GM12878 (cell line): ENCODE measurements around the gene OR13C3. TPM values are rescaled to one million over a fixed set of nuclear protein-coding genes. Genes with fewer than 3 reads are reported as not detected.

Source experiments
- ATAC-seq: fragments of 200-7000 bp; cut with Tn5 transposase; 3 replicates; pipeline ENCODE4 v1.9.1; 2020; ENCODE audit warnings: mild to moderate bottlenecking, moderate library complexity
- BruUV-seq: library from RNA; stranded (reverse); fragments of 400-500 nt; replicated peaks from 2 replicates; lab custom pipeline; 2021; lab: Mats Ljungman, UMichigan
- CTCF ChIA-PET: fragments of 300-600 bp; sonication (Branson Sonifier 250); formaldehyde crosslinking; extraction: SDS; loops from one replicate; lab custom pipeline; 2021; ENCODE audit warnings: inconsistent platforms; lab: Yijun Ruan, JAX
- POLR2A ChIA-PET: fragments of 350-600 bp; formaldehyde crosslinking; extraction: SDS; loops from one replicate; lab custom pipeline; 2021; ENCODE audit warnings: inconsistent platforms; lab: Charles Lee
- RAD21 ChIA-PET: fragments of 300-600 bp; sonication (Branson Sonifier 250); formaldehyde crosslinking; loops from one replicate; lab custom pipeline; 2023; ENCODE audit warnings: antibody characterized with exemption; ENCODE audit not compliant: unreplicated experiment; lab: Charles Lee
- SMC1A ChIA-PET: fragments of 300-600 bp; sonication (Branson Sonifier 250); formaldehyde crosslinking; loops from one replicate; lab custom pipeline; 2023; ENCODE audit not compliant: unreplicated experiment, uncharacterized antibody; lab: Charles Lee
- DNase-seq: peaks from one replicate; pipeline ENCODE4 v3.0.0-alpha.2; 2011; ENCODE audit warnings: low read depth, low spot score
- FAIRE-seq: peaks from 3 replicates; lab custom pipeline; 2011; peaks lifted over from hg19 to GRCh38; lab: Jason Lieb, UNC
- H2AFZ ChIP-seq: 2 replicates; pipeline ENCODE4 v1.6.0; 2011; ENCODE audit warnings: low read depth, low read length, control low read depth; ENCODE audit not compliant: control insufficient read depth
- H3K27ac ChIP-seq: 2 replicates; pipeline ENCODE4 v1.5.1; 2011; ENCODE audit warnings: control low read depth; ENCODE audit not compliant: control insufficient read depth, insufficient read depth
- H3K27me3 ChIP-seq, 2 experiments: replicated peaks in 1 of 2; 2 replicates each; pipeline versions ENCODE4 v1.6.0 to v1.6.1; 2011; ENCODE audit warnings: low read length in 1 of 2; ENCODE audit not compliant: control insufficient read depth in 2 of 2, insufficient read depth in 2 of 2
- H3K36me3 ChIP-seq, 2 experiments: 2 replicates each; pipeline ENCODE4 v1.5.1; 2011; ENCODE audit warnings: low read length in 1 of 2; ENCODE audit not compliant: control insufficient read depth in 2 of 2, insufficient read depth in 2 of 2
- H3K4me1 ChIP-seq: 2 replicates; pipeline ENCODE4 v1.6.1; 2011; ENCODE audit warnings: mild to moderate bottlenecking, low read length, moderate library complexity, mixed read lengths; ENCODE audit not compliant: control insufficient read depth, insufficient read depth
- H3K4me2 ChIP-seq: 2 replicates; pipeline ENCODE4 v1.6.0; 2011; ENCODE audit warnings: control low read depth; ENCODE audit not compliant: control insufficient read depth, insufficient read depth
- H3K4me3 ChIP-seq: fragments of 200-600 bp; sonication (generic); 2 replicates; pipeline ENCODE4 v1.5.1; 2016
- H3K79me2 ChIP-seq: 2 replicates; pipeline ENCODE4 v1.6.0; 2011; ENCODE audit warnings: low read length; ENCODE audit not compliant: control insufficient read depth, insufficient read depth
- H3K9ac ChIP-seq: 2 replicates; pipeline ENCODE4 v1.8.0; 2011; ENCODE audit warnings: low read length, control low read depth, mixed read lengths; ENCODE audit not compliant: control insufficient read depth, insufficient read depth
- H3K9me3 ChIP-seq: replicated peaks from 3 replicates; pipeline ENCODE4 v1.5.1; 2011; ENCODE audit warnings: mild to moderate bottlenecking, low read length; ENCODE audit not compliant: control insufficient read depth, insufficient read depth
- H4K20me1 ChIP-seq: 2 replicates; pipeline ENCODE4 v1.6.0; 2011; ENCODE audit not compliant: control insufficient read depth, insufficient read depth
- E4F1 ChIP-seq: fragments of 450-650 bp; IDR thresholded peaks from 2 replicates; pipeline ENCODE4 v1.6.1; 2018; ENCODE audit warnings: borderline replicate concordance, mild to moderate bottlenecking; ENCODE audit not compliant: partially characterized antibody
- FOXK2 ChIP-seq: fragments of 450-650 bp; IDR thresholded peaks from 2 replicates; pipeline ENCODE4 v1.6.1; 2017; ENCODE audit warnings: mild to moderate bottlenecking, moderate library complexity
- JUND ChIP-seq: IDR thresholded peaks from 2 replicates; pipeline ENCODE4 v1.6.1; 2012; ENCODE audit warnings: low read depth, mild to moderate bottlenecking, low read length, improper control_type of control experiment, moderate library complexity
- KLF5 ChIP-seq: fragments of 450-650 bp; IDR thresholded peaks from 2 replicates; pipeline ENCODE4 v1.6.1; 2014; ENCODE audit warnings: mild to moderate bottlenecking; ENCODE audit not compliant: partially characterized antibody
- MTA3 ChIP-seq: IDR thresholded peaks from 2 replicates; pipeline ENCODE4 v1.6.1; 2012; ENCODE audit warnings: low read length, inconsistent platforms, borderline replicate concordance
- NFIC ChIP-seq: IDR thresholded peaks from 2 replicates; pipeline ENCODE4 v1.6.1; 2012; ENCODE audit warnings: low read depth, mild to moderate bottlenecking, inconsistent platforms, low read length, moderate library complexity
- SIN3A ChIP-seq: IDR thresholded peaks from 2 replicates; pipeline ENCODE4 v1.6.1; 2012; ENCODE audit warnings: low read depth, low read length, improper control_type of control experiment
- SUZ12 ChIP-seq: fragments of 200-600 bp; sonication (generic); IDR thresholded peaks from one replicate; pipeline ENCODE4 v1.6.1; 2018; ENCODE audit warnings: antibody characterized with exemption, mild to moderate bottlenecking; ENCODE audit not compliant: unreplicated experiment
- WRNIP1 ChIP-seq: IDR thresholded peaks from 2 replicates; pipeline ENCODE4 v1.6.1; 2011; ENCODE audit warnings: low read depth, low read length, improper control_type of control experiment, borderline replicate concordance
- ZNF217 ChIP-seq: fragments of 450-650 bp; IDR thresholded peaks from 2 replicates; pipeline ENCODE4 v1.6.1; 2017; ENCODE audit warnings: antibody characterized with exemption, mild to moderate bottlenecking
- ZNF592 ChIP-seq: fragments of 450-650 bp; IDR thresholded peaks from 2 replicates; pipeline ENCODE4 v1.6.1; 2017; ENCODE audit warnings: mild to moderate bottlenecking, moderate library complexity
- ZNF687 ChIP-seq: fragments of 450-650 bp; IDR thresholded peaks from 2 replicates; pipeline ENCODE4 v1.6.1; 2017; ENCODE audit warnings: mild to moderate bottlenecking, moderate library complexity
- WGBS: methylation state at CpG from one replicate; pipeline ENCODE4 v1.1.6; 2016; ENCODE audit warnings: low lambda C conversion rate; ENCODE audit not compliant: insufficient replicate concordance, insufficient coverage; ENCODE audit errors: missing lambda C conversion rate; 5-methylcytosine and 5-hydroxymethylcytosine counted together
- in situ Hi-C: fragments of 300-500 bp; cut with MboI; formaldehyde crosslinking; loops from 9 replicates; pipeline ENCODE4 v1.14.3; 2018; ENCODE audit warnings: mixed read lengths
- intact Hi-C: fragments of 100-400 bp; cut with micrococcal nuclease; formaldehyde crosslinking; loops from one replicate; pipeline ENCODE4 v1.14.2; 2022; ENCODE audit not compliant: unreplicated experiment
- polyA plus RNA-seq, 11 experiments: library from polyadenylated mRNA; depleted of rRNA in 4 of 11; unstranded in 6 of 11; stranded (reverse) in 5 of 11; fragments of >200 nt; fragmentation: Nextera tagmentation in 4 of 11; fragmentation: Illumina TruSeq in 1 of 11; extraction: Ambion mirVana in 4 of 11; extraction: Trizol in 1 of 11; gene quantifications; 1 replicate in 1 of 11; 2 replicates in 10 of 11; pipeline versions ENCODE4 v1.2.1 to v1.2.3, GENCODE V29; 2011 to 2016; ENCODE audit warnings: inconsistent platforms in 2 of 11, missing spikeins in 2 of 11, low read depth in 1 of 11
- total RNA-seq, 4 experiments: library from RNA; depleted of rRNA in 3 of 4; stranded (reverse); fragments of >200 nt in 3 of 4; fragmentation: Illumina TruSeq in 1 of 4; extraction: Trizol in 1 of 4; gene quantifications; 2 replicates each; pipeline versions ENCODE4 v1.2.1 to v1.2.3, GENCODE V29; 2013 to 2021

OR13C3 gene
- total and polyA plus RNA-seq, 10 of the 15 experiments (the other 5 are each of a cell fraction or from before 2014, with no cell fraction given), result 0.87 TPM; not detected in 9

- 0% methylated on average over 1 of the region's 1 CpG for WGBS
- FAIRE-seq (no peak), DNase-seq (no peak), ATAC-seq (no peak)
- H4K20me1 ChIP-seq, result no peaks in the 10 kb centered on the region
- SMC1A ChIA-PET, result no interaction called here
- H3K79me2 ChIP-seq, result no peaks in the 10 kb centered on the region
- in situ Hi-C loops, result no loop called here
- no peak overlapping the region for H3K4me2 ChIP-seq
- no peak overlapping the region for H2AFZ ChIP-seq
- H3K27me3 ChIP-seq, result no peaks in the 10 kb centered on the region
- POLR2A ChIA-PET, result interaction anchor here (0.6 kb wide), 1 partner anchor 1892 kb away, joined by 3 read pairs; no protein-coding TSS in a partner anchor
- CTCF ChIA-PET, result no interaction called here
- RAD21 ChIA-PET, result no interaction called here
- no peak overlapping the region for H3K9ac ChIP-seq
- no peaks in the 10 kb centered on the region for H3K9me3 ChIP-seq
- H3K4me1 ChIP-seq, result no peaks in the 10 kb centered on the region
- H3K4me3 ChIP-seq, result no peak overlapping the region
- no TSS peak for BruUV-seq
- no peak overlapping the region for H3K27ac ChIP-seq
- intact Hi-C loops, result no loop called here
- H3K36me3 ChIP-seq, result no peaks in the 10 kb centered on the region
- TF ChIP-seq NFIC, result no peak
- no peak for TF ChIP-seq SIN3A
- no peak for TF ChIP-seq ZNF687
- no peak for TF ChIP-seq JUND
- TF ChIP-seq WRNIP1, result no peak
- no peak for TF ChIP-seq ZNF592
- TF ChIP-seq E4F1, result no peak
- no peak for TF ChIP-seq KLF5
- TF ChIP-seq SUZ12, result no peak
- no peak for TF ChIP-seq ZNF217
- TF ChIP-seq MTA3, result no peak
- TF ChIP-seq FOXK2, result no peak
These were observed 36.0 kb upstream of the OR13C3 start for GRCh38 chr9:104572612-104573011.
